ENCODE data around the gene ADGRL3. TPM values are rescaled to one million over a fixed set of nuclear protein-coding genes. Genes with fewer than 3 reads are reported as not detected.
"Not testable (repeated sequence)": the region's sequence is repeated elsewhere in the genome, so short reads cannot be mapped to it uniquely, and the experiment has no call there.

Gene ADGRL3
- total RNA-seq, 2 experiments from 2014 or later, result not detected

DNA sequence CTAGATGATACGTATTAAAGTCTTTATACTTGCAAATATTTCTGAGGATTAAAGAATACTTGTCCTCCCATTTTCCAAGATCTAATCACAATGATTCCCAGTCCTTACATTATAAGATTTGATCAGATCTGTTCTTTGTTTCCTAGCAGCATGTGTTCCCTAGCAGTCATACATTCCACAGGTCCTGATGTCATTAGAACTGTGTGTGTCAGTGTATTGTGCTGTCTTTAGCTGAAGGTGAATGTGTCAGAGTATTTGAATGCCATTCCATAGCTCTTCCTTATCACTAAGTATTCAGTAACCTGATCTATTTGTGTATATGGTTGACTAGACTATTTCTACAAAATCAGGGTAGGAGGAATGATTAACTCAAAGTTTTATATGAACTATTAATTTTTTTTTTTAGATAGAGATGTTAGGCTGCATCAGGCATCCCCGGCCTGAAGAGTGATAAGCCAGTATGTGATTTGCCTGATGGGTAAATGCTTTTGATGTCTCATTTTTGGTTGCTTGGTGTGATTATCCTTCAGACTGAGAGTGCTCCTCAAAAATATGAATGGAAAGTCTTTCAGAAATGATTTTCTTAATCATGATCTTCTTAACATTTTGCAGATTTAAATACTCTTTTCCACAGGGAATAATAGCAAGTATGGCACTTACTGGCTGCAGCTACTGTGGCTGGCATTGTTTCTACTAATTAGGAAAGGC, 4.4 kb downstream of the ADGRL3 start:
- no peak overlapping the region for H2AFZ ChIP-seq (ENCODE audit: low read length)
- ChIA-PET POLR2A (no interaction called here), CTCF (ENCODE audit: unreplicated experiment) (no interaction called here)
- no peak for DNase-seq (ENCODE audit: low spot score)
- no TSS peak for BruUV-seq (replicated peaks)
- H3K4me2 ChIP-seq (ENCODE audit: low read length), result no peak overlapping the region
- H3K9me3 ChIP-seq (ENCODE audit: low read length), result no peaks in the 10 kb centered on the region
- H3K9me2 ChIP-seq (ENCODE audit: insufficient read depth, low read length), result no peaks in the 10 kb centered on the region
- H3K36me3 ChIP-seq (ENCODE audit: insufficient read depth, low read length), result no peaks in the 10 kb centered on the region
- TF ChIP-seq EZH2phosphoT487 (IDR thresholded peaks at IDR 0.05; ENCODE audit: borderline replicate concordance, low read depth, low read length) (no peak), CTCF (conservative IDR thresholded peaks at IDR 0.05; ENCODE audit: low read length) (no peak)
- no peaks in the 10 kb centered on the region for H4K20me1 ChIP-seq (ENCODE audit: insufficient read depth, low read length)
- no peak overlapping the region for H3K4me3 ChIP-seq (ENCODE audit: low read depth, low read length, poor library complexity, severe bottlenecking)
- no peaks in the 10 kb centered on the region for H3K4me1 ChIP-seq (ENCODE audit: insufficient read depth, low read length, poor library complexity, severe bottlenecking)
- no peaks in the 10 kb centered on the region for H3K79me2 ChIP-seq (ENCODE audit: insufficient read depth, low read depth, low read length)
- intact Hi-C loops (cut with micrococcal nuclease; ENCODE audit: unreplicated experiment), result no loop called here
- H3K27ac ChIP-seq (ENCODE audit: low read depth, low read length, poor library complexity, severe bottlenecking), result no peak overlapping the region

DNA sequence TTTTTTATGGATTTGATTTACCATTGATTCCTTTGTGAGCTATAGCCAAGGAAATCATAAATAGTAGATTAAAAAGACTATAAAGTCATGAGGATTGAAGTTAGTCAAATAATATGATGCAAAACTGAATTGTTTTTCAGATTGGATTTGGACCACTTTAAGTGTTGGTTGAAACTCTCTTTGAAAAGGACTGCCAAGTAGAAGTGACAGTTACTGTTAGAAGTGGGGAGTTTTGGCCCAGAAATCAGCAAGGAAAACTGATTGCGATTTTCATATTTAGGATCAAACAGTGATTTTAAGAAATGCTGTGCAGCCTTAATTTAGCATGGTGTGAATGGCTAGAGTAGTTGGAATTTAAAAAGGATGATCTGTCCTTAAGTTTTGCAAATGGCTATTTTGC, 4.9 kb downstream of the ADGRL3 start:
- TF ChIP-seq CTCF (conservative IDR thresholded peaks at IDR 0.05; ENCODE audit: low read length), result no peak
- TF ChIP-seq EZH2phosphoT487 (IDR thresholded peaks at IDR 0.05; ENCODE audit: borderline replicate concordance, low read depth, low read length), result no peak
- Histone ChIP-seq H2AFZ (ENCODE audit: low read length) (no peak overlapping the region), H3K4me2 (ENCODE audit: low read length) (no peak overlapping the region), H3K4me3 (ENCODE audit: low read depth, low read length, poor library complexity, severe bottlenecking) (no peak overlapping the region), H3K27ac (ENCODE audit: low read depth, low read length, poor library complexity, severe bottlenecking) (no peak overlapping the region), H3K9me3 (ENCODE audit: low read length) (no peaks in the 10 kb centered on the region), H3K36me3 (ENCODE audit: insufficient read depth, low read length) (no peaks in the 10 kb centered on the region), H3K9me2 (ENCODE audit: insufficient read depth, low read length) (no peaks in the 10 kb centered on the region), H3K79me2 (ENCODE audit: insufficient read depth, low read depth, low read length) (no peaks in the 10 kb centered on the region), H4K20me1 (ENCODE audit: insufficient read depth, low read length) (no peaks in the 10 kb centered on the region), H3K4me1 (ENCODE audit: insufficient read depth, low read length, poor library complexity, severe bottlenecking) (no peaks in the 10 kb centered on the region)
- ChIA-PET CTCF (ENCODE audit: unreplicated experiment) (no interaction called here), POLR2A (no interaction called here)
- BruUV-seq (replicated peaks), result no TSS peak
- intact Hi-C loops (cut with micrococcal nuclease; ENCODE audit: unreplicated experiment), result no loop called here
- DNase-seq (ENCODE audit: low spot score), result no peak

DNA sequence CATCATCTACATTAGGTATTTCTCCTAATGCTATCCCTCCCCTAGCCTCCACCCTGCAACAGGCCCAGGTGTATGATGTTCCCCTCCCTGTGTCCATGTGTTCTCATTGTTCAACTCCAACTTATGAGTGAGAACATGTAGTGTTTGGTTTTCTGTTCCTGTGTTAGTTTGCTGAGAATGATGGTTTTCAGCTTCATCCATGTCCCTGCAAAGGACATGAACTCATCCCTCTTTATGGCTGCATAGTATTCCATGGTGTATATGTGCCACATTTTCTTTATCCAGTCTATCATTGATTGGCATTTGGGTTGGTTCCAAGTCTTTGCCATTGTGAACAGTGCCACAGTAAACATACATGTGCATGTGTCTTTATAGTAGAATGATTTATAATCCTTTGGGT, 7.0 kb downstream of the ADGRL3 start:
- BruUV-seq (replicated peaks), result not testable (repeated sequence)

More for the DNA sequence above, 7.0 kb downstream of the ADGRL3 start:
- H3K9me2 ChIP-seq (ENCODE audit: insufficient read depth, low read length); H3K36me3 ChIP-seq (ENCODE audit: insufficient read depth, low read length); H3K9me3 ChIP-seq (ENCODE audit: low read length); intact Hi-C loops (cut with micrococcal nuclease; ENCODE audit: unreplicated experiment); H3K27ac ChIP-seq (ENCODE audit: low read depth, low read length, poor library complexity, severe bottlenecking); H3K4me2 ChIP-seq (ENCODE audit: low read length); H2AFZ ChIP-seq (ENCODE audit: low read length); H3K79me2 ChIP-seq (ENCODE audit: insufficient read depth, low read depth, low read length); H4K20me1 ChIP-seq (ENCODE audit: insufficient read depth, low read length); POLR2A ChIA-PET; H3K4me3 ChIP-seq (ENCODE audit: low read depth, low read length, poor library complexity, severe bottlenecking); H3K4me1 ChIP-seq (ENCODE audit: insufficient read depth, low read length, poor library complexity, severe bottlenecking); DNase-seq (ENCODE audit: low spot score); CTCF ChIA-PET (ENCODE audit: unreplicated experiment): not testable (repeated sequence)

Data from OCI-LY7 (cell line).